Activated T-cell treated with anti-CD3 and anti-CD28 coated beads, Interleukin-2, amount 50 U/mL, for 24 hours (primary cell): ENCODE results near the gene IFI16.
"Not testable (repeated sequence)": the region's sequence is repeated elsewhere in the genome, so short reads cannot be mapped to it uniquely, and the experiment has no call there.

Experiments
- DNase-seq: peaks from one replicate; pipeline ENCODE4 v3.0.0-alpha.2; 2020
- H3K27ac Mint-ChIP-seq: 2 replicates; pipeline ENCODE4 v1.8.0; 2020; ENCODE audit warnings: mild to moderate bottlenecking, mixed read lengths
- H3K27me3 Mint-ChIP-seq: 2 replicates; pipeline ENCODE4 v1.8.0; 2020; ENCODE audit warnings: mixed read lengths
- H3K36me3 Mint-ChIP-seq: 2 replicates; pipeline ENCODE4 v1.8.0; 2020; ENCODE audit warnings: low read depth, mixed read lengths
- H3K4me1 Mint-ChIP-seq: 2 replicates; pipeline ENCODE4 v1.8.0; 2020; ENCODE audit warnings: low read depth, mixed read lengths
- H3K4me3 Mint-ChIP-seq: 2 replicates; pipeline ENCODE4 v1.8.0; 2020; ENCODE audit warnings: mild to moderate bottlenecking, moderate library complexity, mixed read lengths
- H3K9me3 Mint-ChIP-seq: 2 replicates; pipeline ENCODE4 v1.8.0; 2020; ENCODE audit warnings: mixed read lengths

The IFI16 gene

GRCh38 chr1:159014851-159015250 lies 5.1 kb downstream of the IFI16 start:
- peak overlapping the region; percentile 90 for H3K4me3 Mint-ChIP-seq
- peak overlapping the region; percentile 97 for H3K27ac Mint-ChIP-seq
- peaks cover 94% of the 10 kb centered on the region for H3K36me3 Mint-ChIP-seq
- DNase-seq = no peak
- H3K27me3 Mint-ChIP-seq = no peaks in the 10 kb centered on the region
- peaks cover 63% of the 10 kb centered on the region for H3K4me1 Mint-ChIP-seq
- H3K9me3 Mint-ChIP-seq = no peaks in the 10 kb centered on the region

- Mint-ChIP-seq H3K27ac (peak overlapping the region; percentile 97), H3K4me3 (peak overlapping the region; percentile 90), H3K36me3 (peaks cover 94% of the 10 kb centered on the region), H3K27me3 (no peaks in the 10 kb centered on the region), H3K9me3 (no peaks in the 10 kb centered on the region), H3K4me1 (peaks cover 65% of the 10 kb centered on the region)
- DNase-seq = peak; percentile 65
Observed at GRCh38 chr1:159015440-159015909, 5.8 kb downstream of the IFI16 start.

DNA sequence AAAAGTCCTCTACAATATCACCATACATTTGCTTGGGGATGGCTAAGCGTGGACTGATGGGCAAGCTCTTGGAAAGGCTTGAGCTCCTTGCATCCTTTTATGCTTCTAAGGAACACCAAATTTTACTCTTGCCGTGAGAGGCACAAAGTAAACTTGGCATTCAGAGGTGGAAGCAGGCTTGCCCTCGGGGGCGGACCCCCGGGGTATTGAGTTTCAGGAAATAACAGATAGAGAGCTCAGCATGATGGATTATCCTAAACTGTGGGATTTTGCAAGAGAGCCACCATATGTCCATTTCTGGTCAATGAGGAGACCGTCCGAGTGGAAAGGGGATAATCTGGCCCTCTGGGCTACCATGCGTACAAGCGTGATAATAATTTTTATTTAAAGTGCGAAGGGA lies 14.0 kb downstream of the IFI16 start:
- no peak overlapping the region for H3K4me3 Mint-ChIP-seq
- H3K27me3 Mint-ChIP-seq = no peaks in the 10 kb centered on the region
- no peaks in the 10 kb centered on the region for H3K9me3 Mint-ChIP-seq
- peaks cover 98% of the 10 kb centered on the region for H3K36me3 Mint-ChIP-seq
- peaks cover 84% of the 10 kb centered on the region for H3K4me1 Mint-ChIP-seq
- H3K27ac Mint-ChIP-seq = no peak overlapping the region
- DNase-seq = no peak

GRCh38 chr1:159025043-159025442 lies 15.3 kb downstream of the IFI16 start:
- Mint-ChIP-seq H3K4me1 (peaks cover 81% of the 10 kb centered on the region), H3K36me3 (peaks cover 98% of the 10 kb centered on the region), H3K4me3 (no peak overlapping the region), H3K27me3 (no peaks in the 10 kb centered on the region), H3K27ac (no peak overlapping the region), H3K9me3 (no peaks in the 10 kb centered on the region)
- DNase-seq = no peak

GRCh38 chr1:159026841-159027240 lies 17.1 kb downstream of the IFI16 start:
- Mint-ChIP-seq H3K27ac (peak overlapping the region; percentile 78), H3K4me1 (peaks cover 78% of the 10 kb centered on the region), H3K4me3 (peak overlapping the region; percentile 62), H3K36me3 (peaks cover 98% of the 10 kb centered on the region)
- DNase-seq, H3K27me3 Mint-ChIP-seq, H3K9me3 Mint-ChIP-seq: not testable (repeated sequence)

- Mint-ChIP-seq H3K9me3 (no peaks in the 10 kb centered on the region), H3K27me3 (no peaks in the 10 kb centered on the region), H3K4me3 (no peak overlapping the region), H3K27ac (peak overlapping the region; percentile 77), H3K4me1 (peaks cover 68% of the 10 kb centered on the region), H3K36me3 (peaks cover 98% of the 10 kb centered on the region)
- no peak for DNase-seq
Observed at GRCh38 chr1:159030311-159030710, 20.6 kb downstream of the IFI16 start.

GRCh38 chr1:159030877-159031447 lies 21.3 kb downstream of the IFI16 start:
- peaks cover 65% of the 10 kb centered on the region for H3K4me1 Mint-ChIP-seq
- H3K27me3 Mint-ChIP-seq = no peaks in the 10 kb centered on the region
- H3K27ac Mint-ChIP-seq = peak overlapping the region; percentile 77
- H3K36me3 Mint-ChIP-seq = peaks cover 98% of the 10 kb centered on the region
- no peak overlapping the region for H3K4me3 Mint-ChIP-seq
- DNase-seq = no peak
- H3K9me3 Mint-ChIP-seq = no peaks in the 10 kb centered on the region

GRCh38 chr1:159040206-159040605 lies 30.5 kb downstream of the IFI16 start:
- Mint-ChIP-seq H3K9me3 (no peaks in the 10 kb centered on the region), H3K27me3 (no peaks in the 10 kb centered on the region), H3K4me1 (peaks cover 70% of the 10 kb centered on the region), H3K4me3 (no peak overlapping the region), H3K36me3 (peaks cover 96% of the 10 kb centered on the region), H3K27ac (no peak overlapping the region)
- no peak for DNase-seq

DNA sequence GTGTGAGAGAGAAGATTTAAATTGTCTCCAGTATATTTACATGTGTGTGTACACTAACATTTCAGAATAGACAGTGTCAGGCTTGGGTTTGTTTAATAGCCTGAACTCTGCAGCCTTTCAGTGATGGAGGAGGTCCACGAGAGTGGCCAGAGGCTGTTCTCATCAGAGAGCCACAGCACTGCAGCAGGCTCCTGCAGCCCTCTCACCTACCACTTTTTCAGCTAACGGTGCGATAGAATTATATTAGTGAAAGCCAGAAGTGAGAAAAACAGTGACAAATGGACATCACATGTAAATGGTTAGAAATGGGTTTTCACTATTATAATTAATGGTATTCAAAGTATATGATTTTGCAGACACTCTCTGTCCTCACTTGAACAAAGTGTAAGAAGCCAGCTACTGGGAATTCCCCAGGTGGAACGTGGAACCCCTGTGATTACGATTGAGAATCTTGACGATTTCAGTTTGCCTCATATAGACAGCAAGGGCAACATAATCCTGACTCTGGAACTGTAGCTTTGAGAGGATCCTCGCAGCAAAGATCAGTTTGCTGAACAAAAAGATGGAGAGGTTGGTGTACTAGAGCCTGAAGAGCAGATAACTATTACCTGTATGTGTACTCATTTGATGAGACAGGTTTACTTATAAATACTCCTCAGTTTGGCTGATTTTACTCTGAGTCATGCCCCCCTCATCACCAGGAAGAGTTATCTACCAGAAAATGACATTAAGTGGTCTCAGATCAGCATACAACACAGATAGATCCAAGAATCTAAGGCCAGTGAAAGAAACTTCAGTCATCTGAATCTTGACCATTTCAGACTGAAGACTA lies 31.4 kb downstream of the IFI16 start:
- Mint-ChIP-seq H3K4me1 (peaks cover 71% of the 10 kb centered on the region), H3K27ac (peak overlapping the region; percentile 88), H3K36me3 (peaks cover 96% of the 10 kb centered on the region)

DNA sequence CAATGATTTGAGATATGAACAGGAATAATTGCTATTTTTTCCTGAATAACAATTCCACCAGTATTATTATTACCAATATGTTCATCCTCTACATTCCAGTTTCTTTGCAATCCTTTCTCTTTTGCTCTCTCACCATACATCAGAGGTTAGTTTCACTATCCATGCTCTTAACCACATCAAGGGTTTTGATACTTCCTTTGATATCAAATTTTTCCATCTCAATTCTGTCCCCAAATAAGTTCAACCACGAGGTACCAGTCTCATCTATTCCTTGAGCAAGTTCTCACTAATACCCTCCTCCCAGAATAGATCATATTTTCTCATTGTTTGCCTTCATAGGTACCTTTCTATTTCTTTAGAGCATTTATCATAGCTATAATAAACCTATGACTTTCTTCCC lies 36.8 kb downstream of the IFI16 start:
- DNase-seq, H3K4me3 Mint-ChIP-seq, H3K9me3 Mint-ChIP-seq, H3K27me3 Mint-ChIP-seq: not testable (repeated sequence)
- H3K4me1 Mint-ChIP-seq = peaks cover 66% of the 10 kb centered on the region
- H3K36me3 Mint-ChIP-seq = peaks cover 94% of the 10 kb centered on the region
- H3K27ac Mint-ChIP-seq = peak overlapping the region; percentile 84

More for the DNA sequence above, 31.4 kb downstream of the IFI16 start:
- Mint-ChIP-seq H3K27me3 (no peaks in the 10 kb centered on the region), H3K9me3 (no peaks in the 10 kb centered on the region), H3K4me3 (peak overlapping the region; percentile 1)
- no peak for DNase-seq

DNA sequence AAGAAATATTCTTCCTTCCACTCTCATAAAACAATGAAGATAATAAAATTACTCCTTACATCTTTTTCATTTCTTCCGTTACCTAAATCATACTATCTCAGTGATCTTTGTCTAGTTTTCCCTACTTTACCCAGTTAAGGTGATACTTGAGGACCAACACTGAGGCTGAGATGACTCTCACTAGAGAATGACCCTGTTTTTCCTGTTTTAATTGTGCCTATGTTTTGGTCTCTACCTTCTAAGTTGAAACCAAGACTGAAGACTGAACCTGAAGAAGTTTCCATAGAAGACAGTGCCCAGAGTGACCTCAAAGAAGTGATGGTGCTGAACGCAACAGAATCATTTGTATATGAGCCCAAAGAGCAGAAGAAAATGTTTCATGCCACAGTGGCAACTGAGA lies 41.7 kb downstream of the IFI16 start:
- H3K4me3 Mint-ChIP-seq = no peak overlapping the region
- no peaks in the 10 kb centered on the region for H3K27me3 Mint-ChIP-seq
- no peaks in the 10 kb centered on the region for H3K9me3 Mint-ChIP-seq
- no peak for DNase-seq
- H3K27ac Mint-ChIP-seq = peak overlapping the region; percentile 85
- H3K36me3 Mint-ChIP-seq = peaks cover 96% of the 10 kb centered on the region
- peaks cover 68% of the 10 kb centered on the region for H3K4me1 Mint-ChIP-seq

GRCh38 chr1:159054427-159054826 lies 44.7 kb downstream of the IFI16 start:
- H3K4me1 Mint-ChIP-seq = peaks cover 53% of the 10 kb centered on the region
- no peak overlapping the region for H3K4me3 Mint-ChIP-seq
- no peaks in the 10 kb centered on the region for H3K27me3 Mint-ChIP-seq
- no peaks in the 10 kb centered on the region for H3K9me3 Mint-ChIP-seq
- peaks cover 99% of the 10 kb centered on the region for H3K36me3 Mint-ChIP-seq
- no peak for DNase-seq
- H3K27ac Mint-ChIP-seq = peak overlapping the region; percentile 79

DNA sequence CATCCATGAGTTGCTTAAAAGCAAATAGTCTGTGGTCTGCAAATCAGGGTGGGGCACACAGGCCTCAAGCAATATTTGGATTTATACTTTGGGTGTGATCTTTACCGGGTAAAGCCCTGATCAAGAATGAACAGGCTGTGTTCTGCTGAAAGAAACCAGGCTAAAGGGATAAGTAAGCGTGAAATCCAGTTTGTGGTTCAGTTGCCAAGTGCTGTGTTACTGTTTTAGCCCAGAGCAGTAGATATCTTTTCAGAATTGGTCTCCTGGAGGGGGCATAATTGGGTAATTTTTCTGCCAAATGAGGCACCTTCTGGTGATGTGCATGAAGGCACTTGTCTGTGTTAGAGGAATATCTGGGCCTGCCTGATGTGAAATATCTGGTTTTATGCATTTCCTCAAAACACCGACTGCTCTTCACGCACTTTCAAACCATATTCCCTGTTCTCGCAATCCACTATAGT lies 45.5 kb downstream of the IFI16 start:
- no peak for DNase-seq
- Mint-ChIP-seq H3K4me1 (peaks cover 52% of the 10 kb centered on the region), H3K27ac (peak overlapping the region; percentile 69), H3K36me3 (peaks cover 97% of the 10 kb centered on the region), H3K4me3 (no peak overlapping the region), H3K9me3 (no peaks in the 10 kb centered on the region), H3K27me3 (no peaks in the 10 kb centered on the region)

DNA sequence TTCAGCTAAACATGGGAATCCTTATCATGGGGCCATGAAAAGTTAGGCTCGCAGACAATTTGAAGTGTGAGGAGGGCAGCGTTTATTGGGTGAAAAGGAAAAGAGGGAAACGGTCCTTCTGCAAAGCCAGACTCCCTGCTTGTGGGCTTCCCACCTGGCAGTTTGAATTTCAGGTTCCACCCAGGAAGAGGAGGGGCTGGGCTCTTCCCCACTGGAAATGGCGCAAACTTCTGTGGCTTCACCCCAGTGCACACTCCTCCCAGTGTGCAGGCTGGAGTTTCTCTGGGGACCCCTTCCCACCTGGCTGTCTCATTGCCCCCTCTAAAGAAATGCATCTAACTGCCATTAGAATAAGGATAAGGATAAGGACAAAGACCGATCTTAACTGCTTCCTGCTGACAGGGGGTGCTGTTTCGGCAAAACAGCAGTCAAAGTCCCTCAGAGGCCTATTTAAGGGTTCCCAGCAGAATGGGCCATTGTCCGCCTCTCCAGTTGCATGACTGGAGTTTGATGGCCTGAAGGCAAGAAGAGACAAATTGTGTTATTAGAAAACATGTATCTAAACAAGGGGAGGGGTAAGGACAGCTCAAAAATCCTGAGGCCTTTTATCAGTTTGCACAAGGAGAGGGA lies 46.5 kb downstream of the IFI16 start:
- peaks cover 47% of the 10 kb centered on the region for H3K4me1 Mint-ChIP-seq
- H3K27me3 Mint-ChIP-seq = no peaks in the 10 kb centered on the region
- peak overlapping the region; percentile 31 for H3K27ac Mint-ChIP-seq
- no peak for DNase-seq
- H3K4me3 Mint-ChIP-seq = no peak overlapping the region
- H3K9me3 Mint-ChIP-seq = no peaks in the 10 kb centered on the region
- peaks cover 97% of the 10 kb centered on the region for H3K36me3 Mint-ChIP-seq

- Mint-ChIP-seq H3K36me3 (peaks cover 94% of the 10 kb centered on the region), H3K4me1 (peaks cover 22% of the 10 kb centered on the region), H3K27me3 (no peaks in the 10 kb centered on the region), H3K27ac (peak overlapping the region; percentile 27), H3K4me3 (no peak overlapping the region), H3K9me3 (no peaks in the 10 kb centered on the region)
- DNase-seq = no peak
Observed at GRCh38 chr1:159058751-159059150, 49.0 kb downstream of the IFI16 start.
